ENCODE results near the gene LTBR. TPM values are rescaled to one million over a fixed set of nuclear protein-coding genes. Genes with fewer than 3 reads are reported as not detected.
"Not testable (repeated sequence)": the region's sequence is repeated elsewhere in the genome, so short reads cannot be mapped to it uniquely, and the experiment has no call there.

Gene LTBR
- total RNA-seq, 3 donors from 2014 or later, result 114 to 142 (median 135) TPM

- ATAC-seq, result peak; percentile 28
- Histone ChIP-seq H3K9me3 (no peaks in the 10 kb centered on the region), H3K4me3 (peak overlapping the region; percentile 65), H3K36me3 (ENCODE audit: low read depth) (no peaks in the 10 kb centered on the region), H3K4me1 (ENCODE audit: low read depth) (peaks cover 55% of the 10 kb centered on the region)
- TF ChIP-seq CTCF (IDR thresholded peaks at IDR 0.05), result no peak
- intact Hi-C loops (cut with DNase I, micrococcal nuclease), result no loop called here
- DNase-seq, result peak; percentile 69 to 76 (median 71)
These were observed 43.8 kb upstream of the LTBR start for GRCh38 chr12:6340032-6340638.

DNA sequence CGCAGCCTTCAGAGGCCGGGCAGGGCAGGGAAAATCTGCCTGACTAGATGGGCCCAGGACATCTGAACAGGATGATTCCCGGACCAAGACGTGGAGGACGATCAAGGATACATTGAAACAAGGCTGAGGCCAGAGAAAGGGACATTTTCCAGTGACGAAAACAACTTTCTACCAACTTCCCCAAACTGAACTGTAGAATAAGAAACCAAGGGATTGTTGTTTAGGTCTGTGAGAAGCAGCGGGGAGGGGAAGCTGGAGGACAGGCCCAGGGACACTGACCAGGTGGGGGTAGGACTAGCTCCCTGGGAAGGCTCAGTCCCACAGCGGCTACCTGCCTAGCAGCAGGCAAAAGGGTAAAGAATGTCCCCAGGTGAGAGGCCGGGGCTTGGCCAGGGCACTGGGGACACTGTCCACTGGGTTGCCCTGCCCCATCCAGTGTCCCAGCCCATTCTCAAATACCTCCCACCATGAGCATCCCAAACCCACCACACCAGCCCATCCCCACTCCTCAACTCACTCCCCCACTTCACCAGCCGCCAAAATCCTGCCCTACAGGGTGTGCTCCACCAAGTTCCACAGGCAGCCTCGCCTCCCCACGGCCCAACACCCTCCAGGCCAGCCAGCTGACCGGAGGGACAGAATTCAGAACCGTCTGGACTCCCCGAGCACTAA, 43.1 kb upstream of the LTBR start:
- TF ChIP-seq CTCF (IDR thresholded peaks at IDR 0.05), result no peak
- intact Hi-C loops (cut with DNase I, micrococcal nuclease), result no loop called here
- no peak for ATAC-seq
- no peaks in the 10 kb centered on the region for H3K9me3 ChIP-seq
- peak in 1 of 3 donors; percentile 57 for DNase-seq
- H3K4me3 ChIP-seq, result peak overlapping the region; percentile 65
- H3K4me1 ChIP-seq (ENCODE audit: low read depth), result peaks cover 48% of the 10 kb centered on the region
- no peaks in the 10 kb centered on the region for H3K36me3 ChIP-seq (ENCODE audit: low read depth)

DNA sequence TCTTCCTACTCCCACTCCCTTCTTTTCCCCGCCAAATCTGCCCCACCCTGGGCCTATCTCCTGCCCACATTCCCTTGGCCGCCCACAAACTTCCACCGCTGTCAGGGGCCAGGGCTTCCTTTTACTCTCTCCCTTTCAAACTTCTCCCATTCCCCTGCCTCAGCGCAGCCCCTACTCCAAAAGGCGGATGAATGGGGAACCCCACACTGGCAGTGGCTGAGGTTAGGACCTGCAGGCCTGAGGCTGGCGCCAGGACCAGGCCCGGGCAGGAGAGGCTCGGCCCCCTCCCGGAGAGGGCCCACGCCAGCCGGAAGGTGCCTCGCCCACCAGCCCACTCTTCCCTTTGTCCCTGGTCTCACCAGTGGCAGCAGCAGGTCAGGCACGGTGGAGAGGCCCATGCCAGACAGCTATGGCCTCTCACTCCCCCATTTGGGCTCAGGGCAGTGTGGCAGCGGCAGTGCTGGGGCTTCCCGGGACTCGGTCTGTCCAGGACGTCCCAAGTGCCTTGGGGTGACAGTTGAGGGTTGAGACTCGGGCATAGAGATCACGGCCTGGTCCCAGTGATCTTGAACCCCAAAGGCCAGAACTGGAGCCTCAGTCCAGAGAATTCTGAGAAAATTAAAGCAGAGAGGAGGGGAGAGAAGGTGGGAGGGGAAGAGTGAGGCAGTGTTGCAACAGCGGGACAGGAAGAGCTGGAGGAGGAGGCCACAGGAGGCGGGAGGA, 42.4 kb upstream of the LTBR start, which contains the start of gene TNFRSF1A:
TSS of gene TNFRSF1A (minus strand) at position 660 of the 723 bp plus-strand sequence. CDS start at position 398, 262 bp downstream.
- peak; percentile 71 for ATAC-seq
- Histone ChIP-seq H3K4me3 (peak within 1 kb of the TSS; percentile 65), H3K36me3 (ENCODE audit: low read depth) (no peaks in the 10 kb centered on the region), H3K9me3 (no peaks in the 10 kb centered on the region), H3K4me1 (ENCODE audit: low read depth) (peaks cover 41% of the 10 kb centered on the region)
- peak; percentile 73 to 84 (median 82) for DNase-seq
- no peak for TF ChIP-seq CTCF (IDR thresholded peaks at IDR 0.05)
- intact Hi-C loops (cut with DNase I, micrococcal nuclease), result no loop called here

DNA sequence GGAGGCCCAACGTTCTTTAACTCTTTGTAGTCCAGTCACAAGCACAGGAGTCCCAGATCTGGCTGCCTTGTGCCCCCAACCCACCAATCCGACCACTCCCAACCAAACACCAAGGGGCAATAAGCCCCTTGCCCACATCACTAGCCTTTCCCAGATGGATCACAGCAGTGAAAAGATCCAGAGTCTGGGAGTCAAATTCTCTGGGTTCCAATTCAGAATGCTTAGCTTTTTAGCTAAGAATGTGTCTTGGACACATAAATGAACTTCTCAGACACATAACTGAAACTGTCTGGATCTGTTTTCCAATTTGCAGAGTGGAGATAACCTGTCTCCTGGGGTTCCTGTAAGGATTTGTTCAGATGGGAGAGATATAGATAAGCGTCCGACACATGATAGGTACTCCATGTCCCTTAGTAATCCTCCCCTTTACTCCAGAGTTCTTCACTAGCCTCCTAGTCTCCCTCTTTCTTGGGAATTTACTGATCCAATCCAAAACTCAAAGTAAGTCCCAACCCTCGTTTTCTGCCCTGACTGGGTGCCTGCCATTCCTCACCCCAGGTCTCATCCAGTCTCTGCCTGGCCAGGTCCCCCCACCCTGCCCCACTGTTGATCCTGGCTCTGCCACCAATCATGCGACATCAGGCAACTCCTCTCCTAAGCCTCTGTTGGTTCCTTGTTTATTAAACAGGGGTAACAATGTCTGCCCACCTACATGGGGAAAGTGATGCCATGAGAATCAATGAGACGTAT, 41.6 kb upstream of the LTBR start:
- intact Hi-C loops (cut with DNase I, micrococcal nuclease), result no loop called here
- TF ChIP-seq CTCF (IDR thresholded peaks at IDR 0.05), result no peak
- ATAC-seq (no peak), DNase-seq (no peak)
- H3K36me3 ChIP-seq (ENCODE audit: low read depth), result no peaks in the 10 kb centered on the region
- peaks cover 34% of the 10 kb centered on the region for H3K4me1 ChIP-seq (ENCODE audit: low read depth)
- peak overlapping the region; percentile 65 for H3K4me3 ChIP-seq
- H3K9me3 ChIP-seq, result no peaks in the 10 kb centered on the region

DNA sequence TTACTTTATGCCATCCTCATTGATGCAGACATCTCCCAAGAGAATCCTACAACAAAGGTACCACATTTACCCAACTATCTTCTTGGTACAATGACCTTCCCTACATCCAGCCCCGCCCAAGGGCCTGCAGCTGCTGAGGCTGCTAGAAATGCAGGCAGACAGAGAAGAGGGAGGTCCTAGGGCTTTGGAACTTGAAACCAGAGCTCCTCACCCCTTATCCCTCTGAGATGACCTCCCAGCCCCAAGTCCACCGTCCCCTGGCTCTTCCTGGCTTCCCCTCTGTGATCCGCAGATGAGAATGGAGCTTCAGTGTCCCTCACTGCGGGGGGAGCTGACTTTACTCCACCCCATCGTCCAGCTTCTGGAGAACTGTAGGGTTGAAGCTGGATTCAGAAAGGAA, 40.4 kb upstream of the LTBR start:
- intact Hi-C loops (cut with DNase I, micrococcal nuclease), result no loop called here
- ATAC-seq, result no peak
- DNase-seq, result no peak

GRCh38 chr12:6344101-6344660, 39.8 kb upstream of the LTBR start:
- ATAC-seq; H3K4me3 ChIP-seq; intact Hi-C loops (cut with DNase I, micrococcal nuclease); H3K36me3 ChIP-seq (ENCODE audit: low read depth); DNase-seq; H3K9me3 ChIP-seq: not testable (repeated sequence)
- peaks cover 15% of the 10 kb centered on the region for H3K4me1 ChIP-seq (ENCODE audit: low read depth)

More for the DNA sequence above, 40.4 kb upstream of the LTBR start:
- Histone ChIP-seq H3K36me3 (ENCODE audit: low read depth) (no peaks in the 10 kb centered on the region), H3K9me3 (no peaks in the 10 kb centered on the region), H3K4me3 (no peak overlapping the region), H3K4me1 (ENCODE audit: low read depth) (peaks cover 22% of the 10 kb centered on the region)
- no peak for TF ChIP-seq CTCF (IDR thresholded peaks at IDR 0.05)
